ENCODE data around the gene WHRN.
A peak's percentile ranks its signal among the peaks of the same experiment; 100 is the strongest.

WHRN gene

GRCh38 chr9:114392749-114393112 is 112.5 kb downstream of the WHRN start:
- Mint-ChIP-seq H3K36me3 (ENCODE audit: low read depth) (peaks cover 38% of the 10 kb centered on the region), H3K9me3 (no peaks in the 10 kb centered on the region), H3K27ac (peak overlapping the region; percentile 74), H3K27me3 (no peaks in the 10 kb centered on the region), H3K4me1 (ENCODE audit: low read depth) (peaks cover 88% of the 10 kb centered on the region), H3K4me3 (peak overlapping the region; percentile 39)

GRCh38 chr9:114390952-114391351 is 114.3 kb downstream of the WHRN start:
- Mint-ChIP-seq H3K4me1 (ENCODE audit: low read depth) (peaks cover 70% of the 10 kb centered on the region), H3K4me3 (peak overlapping the region; percentile 89), H3K27ac (peak overlapping the region; percentile 98), H3K27me3 (no peaks in the 10 kb centered on the region), H3K36me3 (ENCODE audit: low read depth) (peaks cover 52% of the 10 kb centered on the region), H3K9me3 (no peaks in the 10 kb centered on the region)

GRCh38 chr9:114389612-114390368 is 115.5 kb downstream of the WHRN start:
- Mint-ChIP-seq H3K36me3 (ENCODE audit: low read depth) (peaks cover 54% of the 10 kb centered on the region), H3K27ac (peak overlapping the region; percentile 98), H3K4me1 (ENCODE audit: low read depth) (peaks cover 63% of the 10 kb centered on the region), H3K9me3 (no peaks in the 10 kb centered on the region), H3K27me3 (no peaks in the 10 kb centered on the region), H3K4me3 (peak overlapping the region; percentile 89)

- Mint-ChIP-seq H3K27ac (peak overlapping the region; percentile 98), H3K36me3 (ENCODE audit: low read depth) (peaks cover 63% of the 10 kb centered on the region), H3K4me1 (ENCODE audit: low read depth) (peaks cover 62% of the 10 kb centered on the region), H3K9me3 (no peaks in the 10 kb centered on the region), H3K4me3 (peak overlapping the region; percentile 89), H3K27me3 (no peaks in the 10 kb centered on the region)
These were observed 116.4 kb downstream of the WHRN start for GRCh38 chr9:114388764-114389375.

GRCh38 chr9:114388357-114388682 is 117.0 kb downstream of the WHRN start:
- Mint-ChIP-seq H3K27me3 (no peaks in the 10 kb centered on the region), H3K4me1 (ENCODE audit: low read depth) (peaks cover 62% of the 10 kb centered on the region), H3K4me3 (peak overlapping the region; percentile 89), H3K9me3 (no peaks in the 10 kb centered on the region), H3K27ac (peak overlapping the region; percentile 98), H3K36me3 (ENCODE audit: low read depth) (peaks cover 67% of the 10 kb centered on the region)

GRCh38 chr9:114387680-114388356 is 117.5 kb downstream of the WHRN start, which contains the start of gene AKNA:
Gene AKNA, minus strand, starts transcription at chr9:114387982. Its CDS starts 6,649 bp downstream, at chr9:114381333.
- H3K4me3 Mint-ChIP-seq = peak within 1 kb of the TSS; percentile 89
- no peaks in the 10 kb centered on the region for H3K9me3 Mint-ChIP-seq
- peaks cover 62% of the 10 kb centered on the region for H3K4me1 Mint-ChIP-seq (ENCODE audit: low read depth)
- peak within 1 kb of the TSS; percentile 98 for H3K27ac Mint-ChIP-seq
- H3K36me3 Mint-ChIP-seq (ENCODE audit: low read depth) = peaks cover 65% of the 10 kb centered on the region
- H3K27me3 Mint-ChIP-seq = no peaks in the 10 kb centered on the region

- H3K27me3 Mint-ChIP-seq = no peaks in the 10 kb centered on the region
- peak overlapping the region; percentile 98 for H3K27ac Mint-ChIP-seq
- H3K36me3 Mint-ChIP-seq (ENCODE audit: low read depth) = peaks cover 69% of the 10 kb centered on the region
- H3K4me1 Mint-ChIP-seq (ENCODE audit: low read depth) = peaks cover 66% of the 10 kb centered on the region
- H3K4me3 Mint-ChIP-seq = peak overlapping the region; percentile 89
- no peaks in the 10 kb centered on the region for H3K9me3 Mint-ChIP-seq
These were observed 118.2 kb downstream of the WHRN start for GRCh38 chr9:114386886-114387679.

- Mint-ChIP-seq H3K9me3 (no peaks in the 10 kb centered on the region), H3K36me3 (ENCODE audit: low read depth) (peaks cover 75% of the 10 kb centered on the region), H3K27me3 (no peaks in the 10 kb centered on the region), H3K27ac (peak overlapping the region; percentile 98), H3K4me1 (ENCODE audit: low read depth) (peaks cover 68% of the 10 kb centered on the region), H3K4me3 (peak overlapping the region; percentile 89)
These were observed 118.8 kb downstream of the WHRN start for GRCh38 chr9:114386361-114386885.

- H3K4me1 Mint-ChIP-seq (ENCODE audit: low read depth) = peaks cover 68% of the 10 kb centered on the region
- no peaks in the 10 kb centered on the region for H3K27me3 Mint-ChIP-seq
- H3K4me3 Mint-ChIP-seq = peak overlapping the region; percentile 89
- no peaks in the 10 kb centered on the region for H3K9me3 Mint-ChIP-seq
- H3K27ac Mint-ChIP-seq = peak overlapping the region; percentile 98
- peaks cover 74% of the 10 kb centered on the region for H3K36me3 Mint-ChIP-seq (ENCODE audit: low read depth)
These were observed 119.7 kb downstream of the WHRN start for GRCh38 chr9:114385397-114386181.

GRCh38 chr9:114384836-114385396 is 120.4 kb downstream of the WHRN start:
- H3K36me3 Mint-ChIP-seq (ENCODE audit: low read depth) = peaks cover 72% of the 10 kb centered on the region
- peaks cover 67% of the 10 kb centered on the region for H3K4me1 Mint-ChIP-seq (ENCODE audit: low read depth)

GRCh38 chr9:114384341-114384740 is 120.9 kb downstream of the WHRN start:
- Mint-ChIP-seq H3K4me1 (ENCODE audit: low read depth) (peaks cover 67% of the 10 kb centered on the region), H3K27ac (peak overlapping the region; percentile 98), H3K27me3 (no peaks in the 10 kb centered on the region), H3K9me3 (no peaks in the 10 kb centered on the region), H3K4me3 (peak overlapping the region; percentile 89), H3K36me3 (ENCODE audit: low read depth) (peaks cover 75% of the 10 kb centered on the region)

More at GRCh38 chr9:114384836-114385396, 120.4 kb downstream of the WHRN start:
- H3K4me3 Mint-ChIP-seq = peak overlapping the region; percentile 89
- H3K27ac Mint-ChIP-seq = peak overlapping the region; percentile 98
- no peaks in the 10 kb centered on the region for H3K9me3 Mint-ChIP-seq
- no peaks in the 10 kb centered on the region for H3K27me3 Mint-ChIP-seq

GRCh38 chr9:114383521-114384231 is 121.6 kb downstream of the WHRN start:
- Mint-ChIP-seq H3K36me3 (ENCODE audit: low read depth) (peaks cover 75% of the 10 kb centered on the region), H3K27me3 (no peaks in the 10 kb centered on the region), H3K4me3 (peak overlapping the region; percentile 89), H3K4me1 (ENCODE audit: low read depth) (peaks cover 67% of the 10 kb centered on the region), H3K27ac (peak overlapping the region; percentile 98), H3K9me3 (no peaks in the 10 kb centered on the region)

Data from stimulated activated naive CD8-positive, alpha-beta T cell treated with anti-CD3 and anti-CD28 coated beads, Interleukin-15, Interleukin-2, amounts not matched to agents 100 ng/mL and 50 ng/mL, for 24 hours (primary cell).